DOHH2 (cell line): Measurements from ENCODE around the gene DNAJB6.

ENCODE experiments used
- EZH2phosphoT487 ChIP-seq: fragments of 200-600 bp; sonication (generic); IDR thresholded peaks from 2 replicates; pipeline ENCODE4 v1.6.1; 2017; ENCODE audit warnings: borderline replicate concordance, mild to moderate bottlenecking, antibody characterized with exemption, low read length, moderate library complexity, mixed read lengths
- TF ChIP-seq, protein P1 (sequence below): fragments of 200-600 bp; sonication (generic); IDR thresholded peaks from one replicate; pipeline ENCODE4 v1.5.1; 2014; ENCODE audit warnings: antibody characterized with exemption, mild to moderate bottlenecking, low read depth, low read length; ENCODE audit not compliant: poor library complexity, severe bottlenecking

DNA sequence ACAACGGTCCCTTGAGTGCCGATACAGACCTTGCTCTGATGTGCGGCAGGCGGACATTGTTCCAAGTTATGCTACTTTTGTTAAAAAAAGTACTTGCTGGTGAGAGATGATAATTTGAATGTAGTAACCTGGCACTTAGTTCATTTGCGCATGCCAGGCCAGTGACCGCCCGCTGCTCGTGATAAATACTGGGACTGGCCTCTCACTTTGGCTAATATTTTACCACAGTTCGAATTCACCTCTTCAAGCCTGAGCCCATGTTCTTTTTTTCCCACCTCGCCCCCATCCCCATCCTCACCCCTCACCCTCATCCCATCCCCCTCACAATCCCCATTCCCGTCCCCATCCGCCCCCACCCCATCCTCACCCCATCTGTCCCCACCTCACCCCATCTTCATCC is 126.4 kb downstream of the DNAJB6 start:
- TF ChIP-seq, protein P1, sequence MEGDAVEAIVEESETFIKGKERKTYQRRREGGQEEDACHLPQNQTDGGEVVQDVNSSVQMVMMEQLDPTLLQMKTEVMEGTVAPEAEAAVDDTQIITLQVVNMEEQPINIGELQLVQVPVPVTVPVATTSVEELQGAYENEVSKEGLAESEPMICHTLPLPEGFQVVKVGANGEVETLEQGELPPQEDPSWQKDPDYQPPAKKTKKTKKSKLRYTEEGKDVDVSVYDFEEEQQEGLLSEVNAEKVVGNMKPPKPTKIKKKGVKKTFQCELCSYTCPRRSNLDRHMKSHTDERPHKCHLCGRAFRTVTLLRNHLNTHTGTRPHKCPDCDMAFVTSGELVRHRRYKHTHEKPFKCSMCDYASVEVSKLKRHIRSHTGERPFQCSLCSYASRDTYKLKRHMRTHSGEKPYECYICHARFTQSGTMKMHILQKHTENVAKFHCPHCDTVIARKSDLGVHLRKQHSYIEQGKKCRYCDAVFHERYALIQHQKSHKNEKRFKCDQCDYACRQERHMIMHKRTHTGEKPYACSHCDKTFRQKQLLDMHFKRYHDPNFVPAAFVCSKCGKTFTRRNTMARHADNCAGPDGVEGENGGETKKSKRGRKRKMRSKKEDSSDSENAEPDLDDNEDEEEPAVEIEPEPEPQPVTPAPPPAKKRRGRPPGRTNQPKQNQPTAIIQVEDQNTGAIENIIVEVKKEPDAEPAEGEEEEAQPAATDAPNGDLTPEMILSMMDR: no peak
- no peak for TF ChIP-seq EZH2phosphoT487
